GM19328 (cell line): ENCODE results near the gene TUBA3C.
"Not testable (repeated sequence)": the region's sequence is repeated elsewhere in the genome, so short reads cannot be mapped to it uniquely, and the experiment has no call there.

Source experiments
- ATAC-seq: cut with Tn5 transposase; IDR thresholded peaks from one replicate; pipeline ENCODE4 v1.9.1; 2021; ENCODE audit warnings: mild to moderate bottlenecking, moderate library complexity; ENCODE audit not compliant: unreplicated experiment

Gene TUBA3C

DNA sequence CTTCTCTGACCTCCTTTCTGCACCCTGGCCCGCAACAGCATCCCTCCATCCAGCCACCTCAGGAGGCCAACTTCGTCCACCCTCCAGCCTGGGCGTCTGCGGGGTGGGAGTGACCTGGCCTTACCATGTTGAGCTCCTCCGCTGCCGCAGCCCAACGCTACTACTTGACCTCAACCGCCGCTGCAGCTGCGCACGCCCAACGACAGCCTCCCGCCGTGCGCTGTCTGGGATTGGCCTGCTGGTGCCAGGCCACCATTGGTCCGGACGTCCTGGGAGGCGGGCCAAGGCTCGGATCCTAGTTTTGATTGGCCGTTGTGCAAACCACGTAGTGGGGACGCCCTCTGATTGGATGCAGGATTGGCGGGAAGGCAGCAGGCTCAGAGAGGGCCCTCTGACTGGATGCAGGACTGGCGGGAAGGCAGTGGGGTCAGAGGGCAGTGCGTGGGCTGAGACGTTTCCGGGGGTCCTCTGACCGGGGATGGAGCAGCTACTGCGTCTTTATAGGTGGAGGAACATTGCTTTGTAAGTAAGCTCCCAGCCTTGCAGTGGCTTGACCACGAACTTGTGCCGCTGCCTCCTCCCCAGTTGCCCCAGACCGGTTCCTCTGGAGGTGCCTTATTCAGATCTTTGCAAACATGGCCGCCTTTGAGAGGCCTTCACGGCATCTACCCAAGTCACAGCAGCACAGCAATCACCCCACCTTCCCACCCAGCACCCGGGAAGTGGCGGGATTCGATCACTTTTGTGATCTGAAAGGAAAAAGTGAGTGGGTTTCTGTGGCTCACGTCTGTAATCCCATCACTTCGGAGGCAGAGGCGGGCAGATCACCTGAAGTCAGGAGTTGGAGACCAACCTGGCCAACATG, at the start of gene TUBA3C:
TUBA3C (minus strand) TSS at position 204 of the 865 bp plus-strand sequence; CDS start at position 127, 77 bp downstream.
- no peak for ATAC-seq

DNA sequence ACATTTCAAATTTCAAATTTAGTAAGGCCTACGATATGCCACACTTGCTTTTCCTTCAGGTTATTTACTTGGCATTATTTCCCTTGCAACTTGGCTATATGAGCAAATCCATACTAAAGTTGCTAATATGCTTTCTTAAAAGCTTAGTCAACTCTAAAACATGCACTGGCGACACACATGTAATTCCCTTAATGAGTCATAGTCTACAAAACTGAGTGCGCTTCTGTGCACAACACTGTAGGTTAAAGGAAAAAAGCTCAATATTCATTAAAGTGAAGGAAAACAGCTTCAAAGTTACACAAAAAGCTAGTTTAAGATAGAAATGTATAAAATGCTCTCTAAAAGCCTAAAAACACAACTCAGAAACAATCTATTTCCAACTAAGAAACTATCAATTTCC, 25.8 kb upstream of the TUBA3C start:
- not testable (repeated sequence) for ATAC-seq

DNA sequence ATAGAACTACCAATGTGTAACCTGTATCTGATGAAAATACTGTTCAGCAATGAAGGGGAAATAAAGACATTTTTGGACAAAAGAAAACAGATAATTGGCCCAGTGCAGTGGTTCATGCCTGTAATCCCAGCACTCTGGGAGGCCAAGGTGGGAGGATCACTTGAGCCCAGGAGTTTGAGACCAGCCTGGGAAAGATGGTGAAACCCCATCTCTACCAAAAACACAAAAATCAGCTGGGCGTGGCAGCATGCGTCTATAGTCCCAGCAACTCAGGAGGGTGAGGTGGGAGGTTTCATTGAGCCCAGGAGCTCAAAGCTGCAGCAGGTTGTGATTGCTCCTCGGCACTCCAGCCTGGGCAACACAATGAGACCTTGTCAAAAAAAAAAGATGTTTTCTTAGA, 11.0 kb upstream of the TUBA3C start:
- not testable (repeated sequence) for ATAC-seq

DNA sequence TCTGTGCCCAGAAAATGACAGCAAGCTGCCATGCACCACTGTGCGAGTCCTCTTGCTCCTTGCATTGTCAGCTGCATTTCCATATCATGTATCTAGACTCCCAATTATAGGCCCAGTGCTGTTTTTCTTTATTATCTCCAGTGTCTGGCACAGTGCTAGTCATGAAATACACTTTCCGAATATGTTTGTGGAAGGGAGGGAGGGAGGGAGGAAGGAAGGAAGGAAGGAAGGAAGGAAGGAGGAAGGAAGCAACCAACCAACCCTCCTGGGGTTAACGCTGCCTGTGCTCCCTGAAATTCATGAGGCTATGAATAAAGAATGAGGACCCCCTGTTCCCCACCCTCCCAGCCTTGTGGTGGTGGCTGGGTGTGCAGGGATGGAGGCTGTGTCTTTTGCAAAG, 8.3 kb upstream of the TUBA3C start:
- not testable (repeated sequence) for ATAC-seq

DNA sequence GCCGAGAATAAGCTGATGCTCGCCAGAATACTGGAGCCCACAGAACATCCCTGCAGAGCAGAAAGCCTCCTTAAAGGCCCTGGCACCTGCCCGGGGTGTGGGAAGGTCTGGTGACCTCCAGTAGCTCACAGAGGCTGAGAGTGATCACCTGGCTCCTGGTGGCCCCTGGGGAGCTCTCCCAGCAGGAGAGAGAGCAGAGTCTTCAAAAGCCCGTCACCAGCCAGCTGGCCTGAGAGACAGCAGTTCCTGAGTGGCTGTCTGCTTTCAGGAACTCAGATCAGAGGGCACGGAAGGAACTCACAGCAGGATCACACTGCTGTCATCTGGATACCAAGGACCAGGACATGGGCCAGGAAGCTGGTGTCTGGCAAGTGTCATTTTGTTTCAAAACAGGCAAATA, 7.7 kb upstream of the TUBA3C start:
- not testable (repeated sequence) for ATAC-seq

DNA sequence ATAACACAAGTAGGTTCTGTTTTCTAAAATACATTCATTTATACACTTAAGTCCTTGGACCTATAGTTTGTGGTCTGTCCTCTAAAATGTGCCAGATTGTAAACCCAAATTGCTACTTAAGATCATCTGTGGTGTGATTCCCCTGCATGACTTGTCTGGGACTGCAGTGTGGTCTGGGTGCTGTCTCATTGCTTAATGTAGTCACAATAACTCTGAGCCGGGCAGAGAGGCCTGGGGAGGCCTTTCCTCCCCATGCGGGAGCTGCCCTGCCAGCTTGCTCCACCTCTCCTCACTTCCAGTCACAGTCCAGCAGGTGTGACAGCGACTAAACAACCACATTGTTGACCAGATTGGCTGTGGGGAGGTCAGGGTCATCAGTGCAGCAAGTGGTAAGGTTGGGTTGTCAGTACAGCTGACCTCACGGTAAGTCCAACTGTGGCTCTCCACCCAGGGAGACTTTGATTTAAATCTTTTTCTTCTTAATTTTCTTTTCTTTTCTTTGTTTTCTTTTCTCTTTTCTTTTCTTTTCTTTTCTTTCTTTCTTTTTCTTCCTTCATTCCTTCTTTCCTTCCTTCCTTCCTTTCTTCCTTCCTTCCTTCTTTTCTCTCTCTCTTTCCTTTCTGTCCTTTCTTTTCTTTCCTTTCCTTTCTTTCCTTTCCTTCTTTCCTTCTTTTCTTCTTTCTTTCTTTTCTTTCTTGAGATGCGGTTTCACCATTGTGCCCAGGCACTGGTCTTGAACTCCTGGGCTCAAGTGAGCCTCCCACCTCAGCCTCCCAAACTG, 4.4 kb upstream of the TUBA3C start:
- no peak for ATAC-seq

DNA sequence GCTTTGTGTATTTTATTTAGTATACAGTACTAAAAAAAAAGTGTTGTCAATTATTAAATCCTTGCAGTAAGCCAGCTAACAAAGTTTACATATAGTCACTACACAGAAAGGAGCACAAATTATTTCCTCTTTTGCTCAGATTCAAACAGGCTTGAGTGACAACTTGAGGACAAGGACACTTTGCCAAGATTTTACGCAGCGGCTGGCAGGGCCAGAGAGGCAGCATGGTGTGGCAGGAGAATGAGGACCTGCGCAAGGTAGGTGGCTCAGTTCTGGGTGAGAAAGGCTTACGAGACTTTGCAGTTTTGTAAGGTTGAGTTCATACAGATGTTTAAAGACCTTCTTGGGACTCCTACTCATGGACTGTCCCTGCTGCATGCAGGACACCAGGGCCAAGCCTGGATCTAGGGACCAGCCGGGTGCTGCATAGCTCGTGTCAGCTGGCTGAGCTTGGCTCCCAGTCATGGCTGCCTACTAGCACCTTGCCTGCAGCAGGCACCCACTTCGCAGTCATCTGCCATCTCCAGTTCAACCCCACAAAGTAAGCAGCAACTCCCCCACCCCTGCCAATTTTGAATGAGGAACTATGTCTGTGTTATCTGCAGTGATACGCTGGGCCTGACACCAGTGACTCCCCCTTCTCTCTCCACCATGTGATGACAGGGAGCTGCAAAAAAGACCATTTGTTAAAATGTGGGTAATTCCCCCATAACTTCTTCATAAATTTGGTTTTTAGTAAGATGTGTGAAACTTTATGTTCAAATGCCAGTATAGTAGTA, 3.7 kb upstream of the TUBA3C start:
- ATAC-seq = no peak

DNA sequence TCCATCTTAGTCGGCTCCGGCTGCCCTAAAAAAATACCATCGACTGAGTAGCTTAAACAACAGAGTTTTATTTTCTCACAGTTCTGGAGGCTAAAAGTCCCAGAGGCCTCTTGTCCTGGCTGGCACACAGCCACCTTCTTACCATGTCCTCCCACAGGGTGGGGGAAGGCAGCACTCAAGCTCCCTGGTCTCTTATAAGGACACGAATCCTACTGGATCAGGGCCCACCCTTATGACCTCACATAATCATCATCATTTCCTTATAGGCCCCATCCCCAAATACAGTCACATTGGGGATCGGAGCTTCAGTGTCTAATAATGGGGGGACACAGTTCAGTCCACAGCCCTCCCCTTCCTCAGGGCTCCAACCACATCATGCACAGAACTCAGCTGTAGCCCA, 2.6 kb upstream of the TUBA3C start:
- no peak for ATAC-seq

DNA sequence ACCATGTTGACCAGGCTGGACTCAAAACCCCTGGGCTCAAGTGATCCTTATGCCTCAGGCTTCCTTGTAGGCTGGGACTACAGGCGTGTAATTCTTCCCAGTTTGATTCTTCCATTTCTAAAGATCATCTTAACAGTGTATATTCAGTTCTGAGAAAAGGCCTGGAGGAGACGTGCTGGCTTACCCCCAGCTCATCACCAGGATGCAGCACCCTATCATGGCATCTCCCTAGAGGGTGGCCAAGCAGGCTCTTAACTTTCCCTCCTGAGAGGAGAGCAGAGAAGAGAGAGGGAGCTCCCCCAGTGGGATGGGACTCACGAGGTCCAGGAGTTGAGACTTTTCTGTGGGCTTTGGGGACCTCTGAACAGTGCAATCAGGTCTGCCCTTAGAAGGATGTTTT, 2.1 kb upstream of the TUBA3C start:
- no peak for ATAC-seq

DNA sequence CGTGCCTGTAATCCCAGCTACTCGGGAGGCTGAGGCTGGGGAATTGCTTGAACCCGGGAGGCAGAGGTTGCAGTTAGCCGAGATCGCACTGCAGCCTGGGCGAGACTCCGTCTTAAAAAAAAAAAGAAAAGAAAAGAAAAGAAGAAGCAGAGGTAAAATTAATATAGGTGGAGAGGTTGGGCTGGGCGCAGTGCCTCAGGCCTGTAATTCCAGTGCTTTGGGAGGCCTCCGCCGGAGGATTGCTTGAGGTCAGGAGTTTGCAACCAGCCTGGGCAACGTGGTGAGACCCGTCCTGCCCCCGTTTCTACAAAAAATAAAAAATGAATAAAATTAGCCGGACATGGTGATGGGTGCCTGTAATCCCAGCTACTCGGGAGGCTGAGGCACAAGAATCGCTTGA, 912 bp upstream of the TUBA3C start:
- no peak for ATAC-seq

DNA sequence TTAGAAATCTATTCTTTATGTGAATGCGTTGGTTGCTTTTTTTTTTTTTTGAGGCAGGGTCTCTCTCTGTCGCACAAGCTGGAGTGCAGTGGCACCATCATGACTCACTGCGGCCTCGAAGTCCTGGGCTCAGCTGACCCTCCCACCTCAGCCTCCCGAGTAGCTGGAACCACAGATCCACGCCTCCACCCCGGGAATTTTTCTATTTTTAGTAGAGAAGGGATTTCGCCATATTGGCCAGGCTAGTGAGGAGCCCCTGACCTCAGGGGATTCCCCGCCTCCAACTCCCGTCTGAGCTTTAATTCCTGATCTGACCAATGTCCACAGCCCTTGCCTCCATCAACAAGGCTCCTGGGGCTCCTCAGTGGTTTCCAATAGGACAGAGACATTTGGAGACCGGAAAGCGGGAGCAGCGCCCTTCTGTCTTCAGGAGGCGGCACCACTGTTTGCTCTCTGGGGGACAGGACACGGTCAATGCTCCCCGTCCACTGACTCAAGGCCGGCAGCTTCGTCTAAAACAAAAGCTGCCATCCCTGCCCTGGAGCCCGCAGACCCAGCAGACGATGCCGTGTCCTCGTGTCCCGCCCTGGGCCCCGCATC, 503 bp downstream of the TUBA3C start:
- no peak for ATAC-seq

DNA sequence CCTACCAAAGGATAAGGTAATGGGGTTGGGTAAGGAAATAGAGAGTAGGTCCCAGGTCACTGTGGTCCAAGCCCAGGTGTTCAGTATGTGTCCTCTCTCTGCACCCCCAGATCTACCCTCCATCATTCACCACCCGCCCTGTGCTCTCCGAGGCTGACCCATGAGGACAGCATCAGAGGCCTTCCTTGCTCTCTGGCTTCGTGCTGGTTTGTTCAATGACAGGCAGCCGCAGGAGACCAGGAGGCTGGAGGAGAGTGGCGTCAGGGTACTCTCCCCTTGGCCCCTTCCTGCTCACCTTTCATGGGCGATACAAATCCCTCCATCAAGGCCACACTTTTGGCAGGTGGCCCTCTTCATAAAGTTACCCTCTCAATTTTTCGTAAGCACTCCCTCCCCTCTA, 1.7 kb downstream of the TUBA3C start:
- ATAC-seq = no peak

DNA sequence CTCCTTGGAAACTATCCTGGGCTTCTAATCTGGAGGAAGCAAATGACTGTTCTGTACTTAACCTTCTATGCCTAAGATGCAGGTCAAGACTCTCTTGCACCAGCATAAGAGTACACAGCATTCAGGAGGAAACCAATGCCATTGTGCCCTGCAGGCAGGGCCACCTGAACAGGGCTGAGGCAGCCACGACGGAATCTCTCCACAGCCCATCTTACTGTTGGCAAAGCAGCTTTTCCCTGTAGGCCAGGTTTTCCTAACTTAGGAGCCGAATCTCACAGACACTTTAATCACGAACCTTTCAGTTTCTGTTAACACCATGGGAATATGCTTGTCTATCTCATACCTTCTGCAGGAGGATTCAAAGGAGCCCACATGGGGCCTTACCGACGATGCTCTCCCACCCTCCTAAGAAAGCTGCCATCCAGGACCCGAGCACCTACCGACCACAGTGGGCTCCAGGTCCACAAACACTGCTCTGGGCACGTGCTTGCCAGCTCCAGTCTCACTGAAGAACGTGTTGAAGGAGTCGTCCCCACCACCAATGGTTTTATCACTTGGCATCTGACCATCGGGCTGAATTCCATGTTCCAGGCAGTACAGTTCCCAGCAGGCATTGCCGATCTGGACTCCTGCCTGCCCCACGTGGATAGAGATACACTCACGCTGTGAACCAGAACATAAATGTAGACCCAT, 2.6 kb downstream of the TUBA3C start:
- no peak for ATAC-seq

DNA sequence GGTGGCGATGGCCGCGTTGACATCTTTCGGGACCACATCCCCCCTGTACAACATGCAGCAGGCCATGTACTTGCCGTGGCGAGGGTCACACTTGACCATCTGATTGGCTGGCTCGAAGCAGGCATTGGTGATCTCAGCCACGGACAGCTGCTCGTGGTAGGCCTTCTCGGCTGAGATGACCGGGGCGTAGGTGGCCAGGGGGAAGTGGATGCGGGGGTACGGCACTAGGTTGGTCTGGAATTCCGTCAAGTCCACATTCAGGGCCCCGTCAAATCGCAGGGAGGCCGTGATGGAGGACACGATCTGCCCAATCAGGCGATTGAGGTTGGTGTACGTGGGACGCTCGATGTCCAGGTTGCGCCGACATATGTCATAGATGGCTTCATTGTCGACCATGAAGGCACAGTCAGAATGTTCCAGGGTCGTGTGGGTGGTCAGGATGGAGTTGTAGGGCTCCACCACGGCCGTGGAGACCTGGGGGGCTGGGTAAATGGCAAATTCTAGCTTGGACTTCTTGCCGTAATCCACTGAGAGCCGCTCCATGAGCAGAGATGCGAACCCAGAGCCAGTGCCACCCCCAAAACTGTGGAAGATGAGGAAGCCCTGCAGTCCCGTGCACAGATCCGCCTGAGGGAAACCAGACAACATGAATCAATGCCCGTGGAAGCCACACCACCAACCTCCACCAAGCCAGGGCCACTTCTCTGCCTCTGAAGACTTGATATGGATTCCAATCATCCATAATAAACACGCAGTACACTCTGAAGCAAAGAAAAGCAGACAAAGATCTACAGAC, 4.4 kb downstream of the TUBA3C start:
- not testable (repeated sequence) for ATAC-seq

DNA sequence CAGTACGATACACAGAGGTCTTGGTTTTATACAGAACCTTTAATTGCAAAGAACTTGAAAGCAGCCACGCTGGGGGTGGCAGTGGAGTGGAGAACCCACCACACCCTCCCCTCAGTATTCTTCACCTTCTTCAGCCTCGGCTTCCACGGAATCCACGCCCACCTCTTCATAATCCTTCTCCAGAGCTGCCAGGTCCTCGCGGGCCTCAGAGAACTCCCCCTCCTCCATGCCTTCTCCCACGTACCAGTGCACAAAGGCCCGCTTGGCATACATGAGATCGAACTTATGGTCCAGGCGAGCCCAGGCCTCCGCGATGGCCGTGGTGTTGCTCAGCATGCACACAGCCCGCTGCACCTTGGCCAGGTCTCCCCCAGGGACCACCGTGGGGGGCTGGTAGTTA, 7.9 kb downstream of the TUBA3C start:
- ATAC-seq = no peak

DNA sequence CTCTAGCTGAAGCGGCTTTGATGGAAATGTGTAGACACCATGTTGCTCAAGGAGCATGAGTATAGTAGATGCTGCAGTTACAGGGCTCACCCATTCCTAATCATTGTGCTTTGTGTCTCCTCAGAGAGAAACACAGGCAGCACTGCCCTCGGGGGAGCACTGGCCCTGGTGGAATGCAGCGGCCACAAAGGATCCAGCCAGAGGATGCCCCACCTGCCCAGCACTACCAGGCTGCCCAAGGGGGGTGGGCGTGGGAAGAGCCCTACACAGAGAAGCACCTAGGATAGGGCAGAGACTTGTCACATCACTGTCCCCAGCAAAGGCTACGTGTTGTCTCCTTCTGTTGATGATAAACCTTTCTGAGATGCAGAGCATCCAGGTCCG, 9.0 kb downstream of the TUBA3C start:
- no peak for ATAC-seq

DNA sequence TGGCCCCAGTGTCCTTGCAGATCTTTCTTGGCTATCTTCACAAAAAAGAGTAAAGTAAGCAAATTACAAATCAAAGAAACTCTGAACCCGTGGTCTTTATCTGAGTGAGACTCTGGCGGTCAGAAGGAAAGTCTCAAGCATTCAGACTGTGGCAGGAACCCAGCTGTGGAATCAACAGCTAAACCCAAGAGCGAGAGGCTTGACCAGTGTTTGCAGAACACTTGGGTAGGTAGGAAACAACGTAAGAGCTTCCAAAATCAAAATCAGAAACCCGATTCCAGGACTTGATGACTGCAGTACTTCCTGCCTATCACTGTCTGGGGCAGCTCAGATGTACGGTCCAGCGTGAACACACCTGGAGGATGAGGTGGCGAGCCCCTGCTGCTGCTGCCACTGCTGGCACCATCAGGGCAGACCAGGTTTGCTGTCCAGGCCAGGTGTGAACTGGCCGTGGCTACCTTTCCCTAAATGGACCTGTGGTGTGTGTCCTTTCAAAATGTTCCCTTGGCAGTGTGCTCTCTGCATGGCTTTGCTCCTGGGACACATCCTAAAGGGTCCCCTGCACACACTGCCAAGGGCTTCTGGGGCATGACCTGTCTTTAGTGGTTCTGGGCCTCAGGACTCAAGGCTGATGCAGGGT, 9.5 kb downstream of the TUBA3C start:
- no peak for ATAC-seq

DNA sequence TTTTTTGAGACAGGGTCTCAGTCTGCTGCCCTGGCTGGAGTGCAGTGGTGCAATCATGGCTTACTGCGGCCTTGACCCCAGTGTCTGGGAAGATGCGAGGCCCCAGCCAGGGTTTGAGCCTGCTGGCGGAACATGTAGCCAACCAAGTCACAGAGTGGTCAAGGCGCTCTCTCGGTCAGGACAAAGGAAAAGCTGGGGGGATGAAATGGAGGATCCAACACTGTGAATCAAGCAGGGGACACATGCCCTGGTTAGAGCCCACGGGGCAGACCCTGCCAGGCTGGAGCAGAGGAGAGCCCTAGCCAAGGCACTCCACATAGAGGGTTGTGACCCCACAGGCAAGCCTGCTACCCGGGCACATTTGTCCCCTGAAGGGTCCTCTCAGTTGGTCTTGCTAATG, 10.1 kb downstream of the TUBA3C start:
- ATAC-seq = no peak

DNA sequence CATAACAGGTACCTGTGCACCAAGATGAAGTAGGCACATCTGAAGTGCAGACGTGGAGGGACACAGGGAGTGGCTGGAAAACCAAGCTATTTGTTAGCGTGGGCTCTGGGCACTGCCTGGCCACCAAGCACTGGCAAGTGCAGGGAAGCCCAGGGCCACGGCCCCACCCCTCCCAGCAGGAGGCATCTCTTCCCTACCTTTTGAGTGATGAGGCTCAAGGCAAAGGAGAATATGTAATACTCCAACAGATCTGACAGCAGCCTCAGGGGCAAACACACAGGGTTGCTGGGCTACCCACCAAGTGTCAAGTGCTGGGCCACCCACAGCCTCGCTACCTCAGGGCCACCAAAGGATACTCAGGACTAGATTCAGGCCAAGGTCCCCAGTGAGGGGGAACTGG, 11.6 kb downstream of the TUBA3C start:
- no peak for ATAC-seq
